ENCODE measurements around the gene OCA2. TPM values are rescaled to one million over a fixed set of nuclear protein-coding genes. Genes with fewer than 3 reads are reported as not detected.

Gene OCA2
- total RNA-seq, 1 donor from 2014 or later = 0.79 TPM

- H3K36me3 Mint-ChIP-seq (ENCODE audit: insufficient read depth) = no peaks in the 10 kb centered on the region
- no peak for DNase-seq (ENCODE audit: low spot score, unreplicated experiment)
- no peak overlapping the region for H3K27ac Mint-ChIP-seq
- H3K9me3 Mint-ChIP-seq (ENCODE audit: low read depth) = peaks cover 15% of the 10 kb centered on the region
- H3K27me3 Mint-ChIP-seq = peaks cover 3% of the 10 kb centered on the region
- TF ChIP-seq CTCF (IDR thresholded peaks at IDR 0.05; ENCODE audit: unreplicated experiment) = no peak
- H3K4me1 Mint-ChIP-seq (ENCODE audit: low read depth) = peaks cover 11% of the 10 kb centered on the region
- H3K4me3 Mint-ChIP-seq (ENCODE audit: low read depth) = no peak overlapping the region
These were observed 32.9 kb downstream of the OCA2 start for GRCh38 chr15:28066231-28066630.

- H3K36me3 Mint-ChIP-seq (ENCODE audit: insufficient read depth) = no peaks in the 10 kb centered on the region
- no peak for DNase-seq (ENCODE audit: low spot score, unreplicated experiment)
- H3K27ac Mint-ChIP-seq = no peak overlapping the region
- H3K27me3 Mint-ChIP-seq = peaks cover 3% of the 10 kb centered on the region
- H3K4me3 Mint-ChIP-seq (ENCODE audit: low read depth) = no peak overlapping the region
- no peaks in the 10 kb centered on the region for H3K4me1 Mint-ChIP-seq (ENCODE audit: low read depth)
- no peak for TF ChIP-seq CTCF (IDR thresholded peaks at IDR 0.05; ENCODE audit: unreplicated experiment)
- H3K9me3 Mint-ChIP-seq (ENCODE audit: low read depth) = peaks cover 11% of the 10 kb centered on the region
These were observed 39.1 kb downstream of the OCA2 start for GRCh38 chr15:28060005-28060404.

GRCh38 chr15:28058082-28058481 is 41.0 kb downstream of the OCA2 start:
- Mint-ChIP-seq H3K36me3 (ENCODE audit: insufficient read depth) (no peaks in the 10 kb centered on the region), H3K9me3 (ENCODE audit: low read depth) (peaks cover 4% of the 10 kb centered on the region), H3K27ac (no peak overlapping the region), H3K27me3 (no peaks in the 10 kb centered on the region), H3K4me1 (ENCODE audit: low read depth) (no peaks in the 10 kb centered on the region), H3K4me3 (ENCODE audit: low read depth) (no peak overlapping the region)
- DNase-seq (ENCODE audit: low spot score, unreplicated experiment) = no peak
- no peak for TF ChIP-seq CTCF (IDR thresholded peaks at IDR 0.05; ENCODE audit: unreplicated experiment)

- peaks cover 7% of the 10 kb centered on the region for H3K9me3 Mint-ChIP-seq (ENCODE audit: low read depth)
- no peaks in the 10 kb centered on the region for H3K36me3 Mint-ChIP-seq (ENCODE audit: insufficient read depth)
- no peak for DNase-seq (ENCODE audit: low spot score, unreplicated experiment)
- no peak overlapping the region for H3K27ac Mint-ChIP-seq
- H3K4me3 Mint-ChIP-seq (ENCODE audit: low read depth) = no peak overlapping the region
- no peaks in the 10 kb centered on the region for H3K4me1 Mint-ChIP-seq (ENCODE audit: low read depth)
- H3K27me3 Mint-ChIP-seq = peaks cover under 1% of the 10 kb centered on the region
- no peak for TF ChIP-seq CTCF (IDR thresholded peaks at IDR 0.05; ENCODE audit: unreplicated experiment)
These were observed 47.0 kb downstream of the OCA2 start for GRCh38 chr15:28051955-28052633.

GRCh38 chr15:28049581-28049980 is 49.5 kb downstream of the OCA2 start:
- Mint-ChIP-seq H3K9me3 (ENCODE audit: low read depth) (peaks cover 7% of the 10 kb centered on the region), H3K4me1 (ENCODE audit: low read depth) (no peaks in the 10 kb centered on the region), H3K4me3 (ENCODE audit: low read depth) (no peak overlapping the region), H3K27ac (no peak overlapping the region), H3K36me3 (ENCODE audit: insufficient read depth) (no peaks in the 10 kb centered on the region), H3K27me3 (peaks cover 9% of the 10 kb centered on the region)
- no peak for TF ChIP-seq CTCF (IDR thresholded peaks at IDR 0.05; ENCODE audit: unreplicated experiment)
- no peak for DNase-seq (ENCODE audit: low spot score, unreplicated experiment)
